K562 (cell line): Measurements from ENCODE around the gene MED16. TPM values are rescaled to one million over a fixed set of nuclear protein-coding genes. Genes with fewer than 3 reads are reported as not detected.

Experiments used
- ATAC-seq: fragments of 200-7000 bp; cut with Tn5 transposase; 3 replicates; pipeline ENCODE4 v1.9.1; 2020; ENCODE audit warnings: moderate library complexity
- BruUV-seq: library from RNA; stranded (reverse); fragments of 400-500 nt; replicated peaks from 2 replicates; lab custom pipeline; 2021; lab: Mats Ljungman, UMichigan
- CTCF ChIA-PET: fragments of 300-600 bp; formaldehyde crosslinking; extraction: SDS; loops from one replicate; lab custom pipeline; 2021; ENCODE audit warnings: low intra/inter-chr PET ratio; lab: Yijun Ruan, JAX
- POLR2A ChIA-PET: fragments of 300-600, 350-650 bp; sonication (Branson Sonifier 250); formaldehyde crosslinking; extraction: SDS; loops from one replicate; lab custom pipeline; 2021; ENCODE audit warnings: antibody characterized with exemption, inconsistent platforms; lab: Yijun Ruan, JAX
- DNase-seq, 4 experiments: peaks; one replicate each; pipeline versions ENCODE4 v3.0.0 to v3.0.0-alpha.2; 2011 to 2018; ENCODE audit warnings: low spot score in 3 of 4, mixed read lengths in 3 of 4; ENCODE audit errors: extremely low read depth in 1 of 4
- FAIRE-seq: peaks from 2 replicates; lab custom pipeline; 2011; peaks lifted over from hg19 to GRCh38; lab: Jason Lieb, UNC
- H2AFZ ChIP-seq: 2 replicates; pipeline ENCODE4 v1.6.0; 2011; ENCODE audit warnings: low read depth, low read length, control low read depth, inconsistent platforms
- H3K27ac ChIP-seq: fragments of 200-600 bp; 3 replicates; pipeline ENCODE4 v1.8.0; 2011; ENCODE audit warnings: low read depth, mild to moderate bottlenecking, control low read depth, inconsistent platforms, low read length, moderate library complexity, mixed read lengths; ENCODE audit errors: extremely low read depth
- H3K27me3 ChIP-seq, 2 experiments: fragments of 300-600 bp in 1 of 2; 2 replicates in 1 of 2; 3 replicates in 1 of 2; pipeline versions ENCODE4 v1.6.0 to v1.8.0; 2011; ENCODE audit warnings: inconsistent platforms in 2 of 2, low read length in 2 of 2, mild to moderate bottlenecking in 1 of 2, mixed read lengths in 1 of 2, moderate library complexity in 1 of 2; ENCODE audit not compliant: control insufficient read depth in 2 of 2, insufficient read depth in 2 of 2
- H3K36me3 ChIP-seq: fragments of 300-600 bp; 3 replicates; pipeline ENCODE4 v1.8.0; 2011; ENCODE audit warnings: mild to moderate bottlenecking, low read length, inconsistent platforms; ENCODE audit not compliant: control insufficient read depth, insufficient read depth
- H3K4me1 ChIP-seq, 2 experiments: fragments of 200-600 bp in 1 of 2; replicated peaks in 1 of 2; 2 replicates in 1 of 2; 3 replicates in 1 of 2; pipeline versions ENCODE4 v1.5.1 to v1.8.0; 2011; ENCODE audit warnings: inconsistent platforms in 2 of 2, low read length in 2 of 2, mild to moderate bottlenecking in 1 of 2, mixed read lengths in 1 of 2, moderate library complexity in 1 of 2; ENCODE audit not compliant: control insufficient read depth in 2 of 2, insufficient read depth in 2 of 2
- H3K4me2 ChIP-seq: 2 replicates; pipeline ENCODE4 v1.6.1; 2011; ENCODE audit warnings: low read length, control low read depth, inconsistent platforms, mixed read lengths; ENCODE audit not compliant: insufficient read depth
- H3K4me3 ChIP-seq: fragments of 200-600 bp; sonication (generic), shearing (Covaris generic); 2 replicates; pipeline ENCODE4 v1.5.1; 2016; ENCODE audit warnings: control low read depth, inconsistent platforms
- H3K79me2 ChIP-seq: fragments of 200-600 bp; 3 replicates; pipeline ENCODE4 v1.8.0; 2011; ENCODE audit warnings: low read length, inconsistent platforms; ENCODE audit not compliant: control insufficient read depth, insufficient read depth
- H3K9ac ChIP-seq, 2 experiments: 2 replicates each; pipeline versions ENCODE4 v1.6.0 to v1.6.1; 2011; ENCODE audit warnings: low read depth in 2 of 2, low read length in 2 of 2, control low read depth in 1 of 2, inconsistent platforms in 1 of 2, mild to moderate bottlenecking in 1 of 2, mixed read lengths in 1 of 2; ENCODE audit not compliant: insufficient read depth in 1 of 2
- H3K9me1 ChIP-seq: one replicate; pipeline ENCODE4 v1.6.0; 2011; ENCODE audit warnings: inconsistent platforms, mild to moderate bottlenecking, low read length, moderate library complexity; ENCODE audit not compliant: control insufficient read depth, insufficient read depth
- H3K9me3 ChIP-seq: replicated peaks from 2 replicates; pipeline ENCODE4 v1.5.1; 2011; ENCODE audit warnings: low read depth, low read length, inconsistent platforms; ENCODE audit not compliant: control insufficient read depth, insufficient read depth
- H4K20me1 ChIP-seq: replicated peaks from 2 replicates; pipeline ENCODE4 v1.6.1; 2011; ENCODE audit warnings: low read length, inconsistent platforms, mixed read lengths; ENCODE audit not compliant: control insufficient read depth, insufficient read depth
- ADNP ChIP-seq: fragments of 200-800 bp; sonication (Bioruptor generic); IDR thresholded peaks from 2 replicates; pipeline ENCODE4 v1.6.1; 2016; ENCODE audit warnings: missing genetic modification characterization, missing compliant biosample characterization
- BCOR ChIP-seq: fragments of 450-650 bp; IDR thresholded peaks from 2 replicates; pipeline ENCODE4 v1.6.1; 2016
- CBX1 ChIP-seq: sonication (generic); IDR thresholded peaks from 2 replicates; pipeline ENCODE4 v1.6.1; 2016; ENCODE audit warnings: antibody characterized with exemption, low read depth, mild to moderate bottlenecking
- CC2D1A ChIP-seq: fragments of 450-650 bp; IDR thresholded peaks from 2 replicates; pipeline ENCODE4 v1.6.1; 2017; ENCODE audit warnings: mild to moderate bottlenecking
- FOXP1 ChIP-seq: sonication (generic); formaldehyde crosslinking; IDR thresholded peaks from 2 replicates; pipeline ENCODE4 v1.8.0; 2022; ENCODE audit warnings: mild to moderate bottlenecking, missing genetic modification reagents
- HDAC1 ChIP-seq, 2 experiments: fragments of 450-650 bp; IDR thresholded peaks; 2 replicates each; pipeline ENCODE4 v1.6.1; 2016 to 2017; ENCODE audit warnings: inconsistent platforms in 1 of 2, mild to moderate bottlenecking in 1 of 2, moderate library complexity in 1 of 2
- HDAC2 ChIP-seq: fragments of 450-650 bp; IDR thresholded peaks from 2 replicates; pipeline ENCODE4 v1.6.1; 2016; ENCODE audit warnings: mild to moderate bottlenecking
- HOXB6 ChIP-seq: fragments of 250-450 bp; sonication (Bioruptor Pico); IDR thresholded peaks from 2 replicates; pipeline ENCODE4 v1.5.1; 2022; ENCODE audit warnings: mild to moderate bottlenecking, borderline replicate concordance
- KAT2B ChIP-seq: IDR thresholded peaks from one replicate; pipeline ENCODE4 v1.6.1; 2012; ENCODE audit warnings: low read depth, mild to moderate bottlenecking, control low read depth, inconsistent platforms, low read length, moderate library complexity
- KDM1A ChIP-seq, 2 experiments: fragments of 450-650 bp; IDR thresholded peaks; 2 replicates each; pipeline ENCODE4 v1.6.1; 2016; ENCODE audit warnings: mild to moderate bottlenecking in 2 of 2
- PTBP1 ChIP-seq: fragments of 200-400 bp; formaldehyde crosslinking; IDR thresholded peaks from 2 replicates; pipeline ENCODE4 v1.6.1; 2017; ENCODE audit warnings: low read depth, low read length
- RBM25 ChIP-seq: fragments of 200-400 bp; formaldehyde crosslinking; IDR thresholded peaks from 2 replicates; pipeline ENCODE4 v1.6.1; 2018; ENCODE audit warnings: low read length, low read depth, moderate library complexity; ENCODE audit not compliant: severe bottlenecking
- RCOR1 ChIP-seq, 2 experiments: IDR thresholded peaks; 2 replicates each; pipeline ENCODE4 v1.6.1; 2012; ENCODE audit warnings: low read depth in 2 of 2, low read length in 2 of 2, borderline replicate concordance in 1 of 2, improper control_type of control experiment in 1 of 2
- SMARCA5 ChIP-seq: fragments of 450-650 bp; IDR thresholded peaks from 2 replicates; pipeline ENCODE4 v1.6.1; 2016
- SRF ChIP-seq, 2 experiments: fragments of 250-450, 450-650 bp in 1 of 2; sonication (Bioruptor Pico) in 1 of 2; sonication (generic) in 1 of 2; formaldehyde crosslinking; IDR thresholded peaks; 2 replicates each; pipeline versions ENCODE4 v1.5.0 to v1.5.1; 2020 to 2022; ENCODE audit warnings: mild to moderate bottlenecking in 1 of 2, missing genetic modification reagents in 1 of 2
- ZFP36 ChIP-seq: fragments of 150-350 bp; IDR thresholded peaks from 2 replicates; pipeline ENCODE4 v1.6.1; 2018; ENCODE audit warnings: low read length, low read depth; ENCODE audit not compliant: partially characterized antibody
- WGBS: fragments of 100-300 bp; shearing (Covaris generic); methylation state at CpG from one replicate; pipeline ENCODE4 v1.1.6; 2016; ENCODE audit warnings: low coverage, mixed read lengths; ENCODE audit not compliant: insufficient coverage; ENCODE audit errors: missing lambda C conversion rate; 5-methylcytosine and 5-hydroxymethylcytosine counted together
- in situ Hi-C: fragments of 300-500 bp; cut with MboI; formaldehyde crosslinking; loops from 4 replicates; pipeline ENCODE4 v1.15.0; 2018; ENCODE audit warnings: inconsistent platforms, mixed read lengths
- intact Hi-C: fragments of 100-400 bp; cut with micrococcal nuclease; formaldehyde crosslinking; loops from 2 replicates; pipeline ENCODE4 v1.14.2; 2022
- polyA plus RNA-seq, 8 experiments: library from polyadenylated mRNA; depleted of rRNA in 4 of 8; stranded (reverse) in 5 of 8; unstranded in 3 of 8; fragments of >200 nt; fragmentation: Nextera tagmentation in 2 of 8; fragmentation: Illumina TruSeq in 1 of 8; extraction: Ambion mirVana in 2 of 8; extraction: Trizol in 1 of 8; gene quantifications; 2 replicates each; pipeline versions ENCODE4 v1.2.1 to v1.2.3, GENCODE V29; 2011 to 2014; ENCODE audit warnings: inconsistent platforms in 1 of 8, missing spikeins in 1 of 8
- total RNA-seq, 7 experiments: library from RNA; depleted of rRNA in 6 of 7; stranded (reverse); fragments of >200 nt in 6 of 7; fragmentation: Illumina TruSeq in 2 of 7; extraction: Trizol in 2 of 7; gene quantifications; 2 replicates each; pipeline versions ENCODE4 v1.2.1 to v1.2.3, GENCODE V29; 2011 to 2021; ENCODE audit warnings: low replicate concordance in 1 of 7
- TF ChIP-seq, protein P1 (sequence below): fragments of 450-650 bp; IDR thresholded peaks from 2 replicates; pipeline ENCODE4 v1.6.1; 2017; ENCODE audit warnings: mild to moderate bottlenecking, moderate library complexity

Gene MED16
- total and polyA plus RNA-seq, 9 of the 15 experiments (the other 6 are each of a cell fraction or from before 2014, with no cell fraction given), result 0.89 to 59.9 (median 8.6) TPM

DNA sequence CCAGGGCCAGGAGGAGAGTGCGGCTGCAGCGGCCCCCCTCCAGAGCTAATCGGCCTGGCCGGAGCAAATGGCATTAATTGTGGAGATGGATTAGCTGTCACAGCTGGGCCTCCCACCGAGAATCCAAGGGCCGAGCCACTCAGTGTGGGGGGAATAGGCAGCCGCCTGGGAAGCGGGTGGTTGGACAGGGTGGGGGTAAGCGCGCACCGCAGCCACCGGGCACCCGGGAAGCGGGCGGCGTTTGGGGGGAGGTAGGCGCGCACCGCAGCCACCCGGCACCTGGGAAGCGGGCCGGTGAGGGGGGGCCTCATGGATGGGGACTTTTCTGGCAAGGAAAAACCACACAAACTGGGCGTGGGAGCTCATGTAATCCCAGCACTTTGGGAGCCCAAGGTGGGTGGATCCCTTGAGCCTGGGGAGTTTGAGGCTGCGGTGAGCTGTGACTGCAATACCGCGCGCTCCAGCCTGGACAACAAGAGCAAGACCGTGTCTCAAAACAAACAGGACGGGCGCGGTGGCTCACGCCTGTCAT, 10.3 kb upstream of the MED16 start (continued):
- TF ChIP-seq, protein P1, sequence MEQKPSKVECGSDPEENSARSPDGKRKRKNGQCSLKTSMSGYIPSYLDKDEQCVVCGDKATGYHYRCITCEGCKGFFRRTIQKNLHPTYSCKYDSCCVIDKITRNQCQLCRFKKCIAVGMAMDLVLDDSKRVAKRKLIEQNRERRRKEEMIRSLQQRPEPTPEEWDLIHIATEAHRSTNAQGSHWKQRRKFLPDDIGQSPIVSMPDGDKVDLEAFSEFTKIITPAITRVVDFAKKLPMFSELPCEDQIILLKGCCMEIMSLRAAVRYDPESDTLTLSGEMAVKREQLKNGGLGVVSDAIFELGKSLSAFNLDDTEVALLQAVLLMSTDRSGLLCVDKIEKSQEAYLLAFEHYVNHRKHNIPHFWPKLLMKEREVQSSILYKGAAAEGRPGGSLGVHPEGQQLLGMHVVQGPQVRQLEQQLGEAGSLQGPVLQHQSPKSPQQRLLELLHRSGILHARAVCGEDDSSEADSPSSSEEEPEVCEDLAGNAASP, result no peak
- TF ChIP-seq CC2D1A (no peak), KAT2B (no peak)

DNA sequence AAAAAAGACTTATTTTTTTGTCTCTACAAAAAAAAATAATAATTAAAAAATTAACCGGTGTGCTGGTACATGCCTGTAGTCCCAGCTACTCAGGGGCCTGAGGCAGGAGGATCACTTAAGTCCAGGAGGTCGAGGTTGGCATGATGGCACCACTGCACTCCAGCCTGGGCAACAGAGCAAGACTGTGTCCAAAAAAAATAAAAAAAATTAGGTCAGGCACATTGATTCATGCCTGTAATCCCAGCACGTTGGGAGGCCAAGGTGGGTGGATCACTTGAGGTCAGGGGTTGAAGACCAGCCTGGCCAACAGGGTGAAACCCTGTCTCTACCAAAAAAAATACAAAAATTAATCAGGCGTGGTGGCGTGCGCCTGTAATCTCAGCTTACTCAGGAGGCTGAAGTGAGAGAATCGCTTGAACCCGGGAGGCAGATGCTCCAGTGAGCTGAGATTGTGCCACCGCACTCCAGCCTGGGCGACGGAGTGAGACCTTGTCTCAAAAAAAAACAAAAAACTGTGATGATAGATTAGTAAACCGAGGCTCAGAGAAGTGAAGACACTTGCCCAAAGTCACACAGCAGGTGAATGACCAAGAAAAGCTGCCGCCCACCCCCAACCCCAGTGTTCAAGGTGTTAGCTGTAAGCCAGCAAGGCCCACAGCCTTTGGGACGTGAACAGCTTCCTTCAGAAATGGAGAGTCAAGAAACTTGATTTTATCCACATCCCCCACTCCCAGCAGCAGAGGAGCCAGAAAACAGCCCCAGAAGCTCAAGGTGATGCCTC, 9.6 kb upstream of the MED16 start:
- Histone ChIP-seq H3K27me3 (no peaks in the 10 kb centered on the region), H3K4me3 (no peak overlapping the region), H4K20me1 (peaks cover 12% of the 10 kb centered on the region), H3K27ac (peak overlapping the region; percentile 61; the same call in 1 of the 3 replicates), H3K9me1 (peaks cover 5% of the 10 kb centered on the region), H3K36me3 (peaks cover 64% of the 10 kb centered on the region; the same call in 2 of the 3 replicates), H3K9me3 (no peaks in the 10 kb centered on the region), H3K4me1 (peaks cover 52 to 83% of the 10 kb centered on the region in 2 experiments), H2AFZ (no peak overlapping the region), H3K9ac (no peak overlapping the region; a peak in 1 of 4 replicates), H3K4me2 (no peak overlapping the region), H3K79me2 (peaks cover 73% of the 10 kb centered on the region)
- intact Hi-C loops (no loop called here), in situ Hi-C loops (no loop called here)
- ChIA-PET POLR2A (interaction anchor here (3.2 kb wide), 1 partner anchor 9 kb away, joined by 15 read pairs; the partner anchor contains the start of genes MED16 and RNU6-9), CTCF (interaction anchor here (0.6 kb wide), 2 partner anchors 20 to 99 kb away, joined by 3 to 5 read pairs; no protein-coding TSS in a partner anchor)
- no peak for FAIRE-seq
- no peak for DNase-seq
- 81% methylated on average over 14 of the region's 14 CpGs for WGBS
- BruUV-seq, result no TSS peak
- no peak for ATAC-seq
- TF ChIP-seq FOXP1 (CRISPR knock-in tag), result no peak
- TF ChIP-seq SRF (CRISPR knock-in tag; IDR thresholded peaks at IDR 0.05), result no peak
- TF ChIP-seq CBX1, result peak; percentile 29; the same call in 1 of the 2 replicates
- TF ChIP-seq RBM25, result peak; percentile 79
- peak; percentile 91 for TF ChIP-seq SMARCA5
- peak; percentile 88 for TF ChIP-seq ZFP36
- peak; percentile 67 to 87 for TF ChIP-seq KDM1A (IDR thresholded peaks at IDR 0.05)
- TF ChIP-seq PTBP1, result 0 out of 2 replicates have a peak, but pooled peaks have one; percentile 76
- peak in 1 of 2 experiments; percentile 67; a peak in 1 of 4 replicates for TF ChIP-seq RCOR1 (IDR thresholded peaks at IDR 0.05; ENCODE audit: borderline replicate concordance in 1 of 2, low read depth in 2 of 2, low read length in 2 of 2)
- TF ChIP-seq HDAC1 (IDR thresholded peaks at IDR 0.05), result 0 out of 4 replicates have a peak, but pooled peaks of 1 of the 2 experiments have one; percentile 19
- TF ChIP-seq BCOR, result peak; percentile 98
- TF ChIP-seq HOXB6, result no peak
- TF ChIP-seq ADNP (tag), result peak; percentile 83
- peak; percentile 81 for TF ChIP-seq HDAC2
